Heart left ventricle (tissue), 13 donors: ENCODE results near the gene MECP2.

Experiments used
- POLR2A ChIP-seq, 2 donors: fragments of 450-650 bp; IDR thresholded peaks; one replicate each; pipeline ENCODE4 v1.6.1; 2017; ENCODE audit warnings: antibody characterized with exemption in 2 of 2, mild to moderate bottlenecking in 2 of 2, moderate library complexity in 2 of 2
- TF ChIP-seq, protein P1 (sequence below), 12 donors: fragments of 200-600 bp; sonication (generic) in 4 of 12; IDR thresholded peaks; one replicate each; pipeline versions ENCODE4 v1.5.0 to v1.8.0; 2018 to 2022; ENCODE audit warnings: antibody characterized with exemption in 12 of 12, mild to moderate bottlenecking in 5 of 12
- donor health status: ischemic (EF 13 %, LVEDD 7.1; RV severe dilation, severe dysfunction).
- donor health status: DM: no; HTN: yes; CAD: no.
- donor health status: DM: no; HTN: no; CAD: no.
- donor health status: ischemic (EF 25% LVEDD 6.9; RV normal size, moderate dysfunction).
- donor health status: ischemic (EF 25% LVEDD 5.7; RV mildly dilated, moderate dysfunction).
- donor health status: ischemic (EF 35%, LVEDD 5.7; RV mildly dilated, moderate dysfunction).
- donor health status: nonischemic (EF 11% LVEDD 7.7; RV severe dilation, severe dysfunction).
- donor health status: DM: yes; HTN: yes; CAD: no.
- donor health status: PGD.
- donor health status: ischemic (EF 29% LVEDD 5.4; RV normal size, mild dysfunction).
- donor health status: nonischemic (EF 23%, LVEDD 6.1; RV moderate dilation, normal function).

DNA sequence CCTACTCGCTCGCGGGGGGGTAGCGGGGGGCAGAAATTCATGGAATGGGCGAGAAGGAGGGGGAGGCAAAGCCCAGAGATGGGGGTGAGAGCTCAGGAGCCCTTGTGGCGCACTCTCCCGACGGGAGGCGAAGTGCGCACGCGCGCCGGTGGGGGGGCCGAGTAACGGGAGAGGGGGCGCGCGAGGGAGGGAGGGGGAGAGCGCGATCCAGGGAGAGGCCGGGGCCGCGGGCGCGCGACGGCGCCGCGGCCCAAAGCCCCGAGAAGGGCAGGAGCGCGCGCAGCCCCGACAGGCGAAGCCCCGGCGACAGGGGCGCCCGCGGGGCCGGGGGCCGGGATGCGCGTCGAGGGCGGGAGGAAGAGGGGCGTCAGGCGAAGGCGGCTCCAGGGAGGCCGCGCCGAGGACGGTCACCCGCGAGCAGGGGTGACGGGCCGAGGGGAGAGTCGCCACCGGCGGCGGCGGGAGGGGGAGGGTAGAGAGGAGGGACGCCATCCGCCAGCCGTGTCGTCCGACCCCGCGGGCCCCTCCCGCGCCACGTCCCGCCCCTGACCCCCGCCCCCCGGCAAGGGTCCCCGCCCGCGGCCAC lies 421 bp downstream of the MECP2 start:
- no peak for TF ChIP-seq POLR2A (IDR thresholded peaks at IDR 0.05)
- TF ChIP-seq, protein P1, sequence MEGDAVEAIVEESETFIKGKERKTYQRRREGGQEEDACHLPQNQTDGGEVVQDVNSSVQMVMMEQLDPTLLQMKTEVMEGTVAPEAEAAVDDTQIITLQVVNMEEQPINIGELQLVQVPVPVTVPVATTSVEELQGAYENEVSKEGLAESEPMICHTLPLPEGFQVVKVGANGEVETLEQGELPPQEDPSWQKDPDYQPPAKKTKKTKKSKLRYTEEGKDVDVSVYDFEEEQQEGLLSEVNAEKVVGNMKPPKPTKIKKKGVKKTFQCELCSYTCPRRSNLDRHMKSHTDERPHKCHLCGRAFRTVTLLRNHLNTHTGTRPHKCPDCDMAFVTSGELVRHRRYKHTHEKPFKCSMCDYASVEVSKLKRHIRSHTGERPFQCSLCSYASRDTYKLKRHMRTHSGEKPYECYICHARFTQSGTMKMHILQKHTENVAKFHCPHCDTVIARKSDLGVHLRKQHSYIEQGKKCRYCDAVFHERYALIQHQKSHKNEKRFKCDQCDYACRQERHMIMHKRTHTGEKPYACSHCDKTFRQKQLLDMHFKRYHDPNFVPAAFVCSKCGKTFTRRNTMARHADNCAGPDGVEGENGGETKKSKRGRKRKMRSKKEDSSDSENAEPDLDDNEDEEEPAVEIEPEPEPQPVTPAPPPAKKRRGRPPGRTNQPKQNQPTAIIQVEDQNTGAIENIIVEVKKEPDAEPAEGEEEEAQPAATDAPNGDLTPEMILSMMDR (IDR thresholded peaks at IDR 0.05) = no peak
